BLaER1 treated with 17β-estradiol and CSF1 and Interleukin-3, amounts not matched to agents 10 nM and 100 nM (cell line): ENCODE data around the gene NUAK1.

Experiments
- H3K27ac ChIP-seq, 11 experiments: shearing (Covaris generic); formaldehyde crosslinking; 2 replicates each; pipeline ENCODE4 v1.8.1; 2022
- H3K27me3 ChIP-seq, 11 experiments: shearing (Covaris generic); formaldehyde crosslinking; 2 replicates each; pipeline ENCODE4 v1.8.1; 2022
- H3K36me3 ChIP-seq, 11 experiments: shearing (Covaris generic); formaldehyde crosslinking; 2 replicates each; pipeline ENCODE4 v1.8.1; 2022
- H3K4me1 ChIP-seq, 10 experiments: shearing (Covaris generic); formaldehyde crosslinking; 2 replicates each; pipeline ENCODE4 v1.8.1; 2022
- H3K4me2 ChIP-seq, 11 experiments: shearing (Covaris generic); formaldehyde crosslinking; 2 replicates each; pipeline ENCODE4 v1.8.1; 2022
- H3K4me3 ChIP-seq, 10 experiments: shearing (Covaris generic); formaldehyde crosslinking; 2 replicates each; pipeline ENCODE4 v1.8.1; 2022
- H3K9ac ChIP-seq, 11 experiments: shearing (Covaris generic); formaldehyde crosslinking; 2 replicates each; pipeline ENCODE4 v1.8.1; 2022
- H3K9me3 ChIP-seq, 11 experiments: shearing (Covaris generic); formaldehyde crosslinking; replicated peaks in 1 of 11; 2 replicates each; pipeline ENCODE4 v1.8.1; 2022
- H4K20me1 ChIP-seq, 11 experiments: shearing (Covaris generic); formaldehyde crosslinking; 2 replicates each; pipeline ENCODE4 v1.8.1; 2022
- Cebpa-rat ChIP-seq, 11 experiments: shearing (Covaris generic); IDR thresholded peaks; 2 replicates each; pipeline ENCODE4 v1.8.1; 2022

NUAK1 gene

DNA sequence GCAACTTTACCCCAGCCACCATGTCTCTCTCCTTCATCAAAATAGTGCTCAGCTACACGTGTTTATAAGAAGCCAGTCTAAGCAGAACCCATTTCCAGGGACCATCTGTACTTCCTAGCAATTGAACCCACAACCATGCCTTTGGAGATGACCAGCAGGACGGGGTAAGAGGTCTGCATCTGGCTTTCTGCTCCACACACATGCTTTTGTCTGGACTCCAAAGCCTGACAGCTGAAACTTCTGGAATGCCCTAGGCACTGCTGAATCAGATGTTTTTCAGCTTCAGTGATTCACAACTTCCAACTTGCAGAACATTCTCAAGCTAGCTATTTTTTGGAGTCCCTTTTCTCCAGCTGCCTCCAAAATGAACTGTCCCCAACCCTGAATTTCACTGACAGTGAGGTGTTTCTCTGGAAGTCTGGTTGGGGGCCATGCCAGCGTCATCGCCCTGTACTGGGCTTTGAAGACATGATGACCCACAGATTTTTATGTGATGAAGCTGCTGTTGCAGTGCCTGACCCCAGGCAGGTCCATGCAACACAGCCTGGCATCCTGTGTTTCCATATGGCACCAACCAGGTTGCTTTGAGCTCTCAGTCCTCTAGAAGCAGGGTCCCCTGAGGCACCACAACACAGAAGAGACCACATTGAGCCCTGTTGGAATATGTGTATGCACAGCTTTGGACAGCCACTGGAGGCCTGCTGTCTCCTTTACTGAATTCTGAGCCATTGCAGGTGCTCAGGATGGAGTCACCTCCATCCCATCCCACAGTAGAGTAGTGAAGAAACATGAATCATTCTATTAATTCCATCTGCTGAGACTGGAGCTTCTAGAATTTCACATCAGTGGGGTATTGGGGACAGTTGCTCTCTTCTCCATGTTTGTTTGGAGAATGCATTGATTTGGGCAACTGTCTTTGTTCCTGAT lies 80.2 kb downstream of the NUAK1 start:
- no peaks in the 10 kb centered on the region for H4K20me1 ChIP-seq
- no peaks in the 10 kb centered on the region for H3K36me3 ChIP-seq
- no peak overlapping the region for H3K4me3 ChIP-seq
- peaks cover 4 to 28% (median 20%) of the 10 kb centered on the region in 11 experiments; a peak in 21 of 22 replicates for H3K9me3 ChIP-seq
- H3K27ac ChIP-seq: no peak overlapping the region
- no peak overlapping the region for H3K9ac ChIP-seq
- H3K27me3 ChIP-seq: no peaks in the 10 kb centered on the region
- no peak overlapping the region for H3K4me2 ChIP-seq
- no peak for TF ChIP-seq Cebpa-rat (IDR thresholded peaks at IDR 0.05)
- no peaks in the 10 kb centered on the region for H3K4me1 ChIP-seq

DNA sequence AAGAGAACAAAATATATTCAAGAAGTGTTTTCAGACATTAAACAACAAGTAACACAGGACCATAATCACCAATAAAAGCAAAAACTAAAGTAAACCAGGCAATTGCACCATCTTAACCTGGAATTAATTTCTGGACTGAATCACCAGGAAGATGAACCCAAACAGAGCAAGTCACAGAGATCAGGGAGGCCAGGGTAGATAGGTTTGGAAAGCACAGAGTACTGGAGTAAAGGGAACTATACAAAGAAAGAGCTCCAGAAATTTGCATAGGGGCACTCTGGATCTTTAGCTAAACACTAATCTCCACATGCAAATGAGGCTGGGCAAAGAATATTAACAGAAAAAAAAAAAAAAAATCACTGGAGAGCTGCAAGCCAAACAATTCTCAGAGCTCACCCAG lies 84.7 kb downstream of the NUAK1 start:
- Histone ChIP-seq H3K27me3 (no peaks in the 10 kb centered on the region), H3K9ac (no peak overlapping the region), H3K9me3 (peaks cover 4 to 28% (median 20%) of the 10 kb centered on the region in 11 experiments; a peak in 21 of 22 replicates), H3K4me3 (no peak overlapping the region), H3K4me1 (no peaks in the 10 kb centered on the region), H3K4me2 (no peak overlapping the region), H4K20me1 (no peaks in the 10 kb centered on the region), H3K36me3 (no peaks in the 10 kb centered on the region), H3K27ac (no peak overlapping the region)
- no peak for TF ChIP-seq Cebpa-rat (IDR thresholded peaks at IDR 0.05)

DNA sequence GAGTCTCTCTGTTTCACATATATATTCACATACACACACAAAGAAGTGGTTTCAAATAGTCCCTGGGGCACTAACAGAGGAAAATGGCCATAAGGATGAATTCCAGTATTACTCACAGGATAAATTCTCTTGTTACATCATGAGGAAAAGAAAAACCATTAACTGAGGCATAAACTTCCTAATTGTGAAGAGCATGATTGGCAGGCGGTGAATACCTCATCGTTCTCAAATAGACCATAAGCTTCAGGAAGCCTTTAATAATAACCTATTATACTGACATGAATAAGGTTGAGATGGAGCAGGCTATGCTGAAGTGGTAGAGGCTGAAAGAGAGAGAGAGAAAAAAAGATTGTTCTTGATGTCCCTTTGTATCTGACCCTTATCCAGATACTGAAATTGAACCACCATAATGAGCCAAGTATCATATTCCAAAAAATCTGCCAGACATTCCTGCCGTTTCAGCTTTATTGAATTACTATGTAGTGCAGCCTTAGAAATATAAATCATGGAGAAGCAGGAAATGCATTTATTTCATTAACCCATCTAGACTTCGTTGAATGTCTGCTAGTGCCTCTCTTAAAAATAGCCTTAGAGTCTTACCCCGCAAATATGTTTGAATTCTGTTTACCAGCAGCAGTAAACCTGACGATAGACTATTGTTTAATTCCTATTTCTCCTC lies 86.8 kb downstream of the NUAK1 start:
- no peak for TF ChIP-seq Cebpa-rat (IDR thresholded peaks at IDR 0.05)
- Histone ChIP-seq H3K4me1 (no peaks in the 10 kb centered on the region), H3K9ac (no peak overlapping the region), H3K36me3 (no peaks in the 10 kb centered on the region), H3K27ac (no peak overlapping the region), H3K4me3 (no peak overlapping the region), H3K27me3 (no peaks in the 10 kb centered on the region), H4K20me1 (no peaks in the 10 kb centered on the region), H3K4me2 (no peak overlapping the region), H3K9me3 (peaks cover 4 to 28% (median 20%) of the 10 kb centered on the region in 11 experiments; a peak in 21 of 22 replicates)

DNA sequence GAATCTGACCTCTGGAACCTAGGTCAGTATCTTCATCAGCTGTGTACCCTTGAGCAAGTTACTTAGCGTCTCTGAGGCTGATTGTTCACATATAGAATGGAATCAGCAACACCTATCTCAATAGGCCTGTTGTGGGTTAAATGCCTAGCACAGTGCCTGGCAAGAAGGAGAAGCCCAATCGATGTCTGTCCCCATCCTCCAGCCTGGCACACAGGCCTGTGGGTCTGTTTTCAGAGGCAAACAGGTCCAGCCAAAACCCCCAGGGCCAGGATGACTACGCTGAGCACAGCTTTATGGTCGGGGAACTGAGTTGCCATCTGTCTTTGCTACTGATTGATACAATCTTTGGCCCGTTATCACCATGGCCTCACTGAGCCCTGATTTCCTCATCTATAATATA lies 89.2 kb downstream of the NUAK1 start:
- Histone ChIP-seq H3K9me3 (peaks cover 0 to 7% (median 4%) of the 10 kb centered on the region in 11 experiments; a peak in 7 of 22 replicates), H3K27me3 (no peaks in the 10 kb centered on the region), H3K36me3 (no peaks in the 10 kb centered on the region), H3K4me3 (no peak overlapping the region), H3K4me2 (no peak overlapping the region), H3K9ac (no peak overlapping the region), H4K20me1 (no peaks in the 10 kb centered on the region), H3K4me1 (no peaks in the 10 kb centered on the region), H3K27ac (no peak overlapping the region)
- TF ChIP-seq Cebpa-rat (IDR thresholded peaks at IDR 0.05): no peak

DNA sequence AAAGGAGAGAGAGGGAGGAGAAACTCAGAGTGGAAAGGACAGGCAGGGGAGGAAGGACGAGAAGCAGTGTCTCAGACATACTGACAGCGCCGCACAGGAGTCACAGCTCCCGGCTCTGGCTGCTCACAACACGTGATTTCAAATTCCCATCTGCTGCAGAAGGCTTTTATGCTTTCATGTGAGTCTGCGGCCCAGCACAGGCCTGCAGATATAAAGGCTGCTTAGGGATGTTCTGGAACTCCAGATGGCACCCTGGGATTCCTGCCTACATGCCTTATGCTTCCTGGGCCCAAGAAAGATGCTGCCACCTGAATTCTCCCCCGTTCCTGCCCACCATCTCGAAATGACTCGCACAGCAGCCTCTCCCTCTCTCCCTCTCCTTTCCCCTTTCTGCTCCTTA lies 89.6 kb downstream of the NUAK1 start:
- Histone ChIP-seq H3K4me1 (no peaks in the 10 kb centered on the region), H3K9ac (no peak overlapping the region), H4K20me1 (no peaks in the 10 kb centered on the region), H3K4me3 (no peak overlapping the region), H3K27ac (no peak overlapping the region), H3K9me3 (peaks cover 0 to 3% (median 0%) of the 10 kb centered on the region in 11 experiments; a peak in 6 of 22 replicates), H3K36me3 (no peaks in the 10 kb centered on the region), H3K4me2 (no peak overlapping the region), H3K27me3 (no peaks in the 10 kb centered on the region)
- no peak for TF ChIP-seq Cebpa-rat (IDR thresholded peaks at IDR 0.05)

DNA sequence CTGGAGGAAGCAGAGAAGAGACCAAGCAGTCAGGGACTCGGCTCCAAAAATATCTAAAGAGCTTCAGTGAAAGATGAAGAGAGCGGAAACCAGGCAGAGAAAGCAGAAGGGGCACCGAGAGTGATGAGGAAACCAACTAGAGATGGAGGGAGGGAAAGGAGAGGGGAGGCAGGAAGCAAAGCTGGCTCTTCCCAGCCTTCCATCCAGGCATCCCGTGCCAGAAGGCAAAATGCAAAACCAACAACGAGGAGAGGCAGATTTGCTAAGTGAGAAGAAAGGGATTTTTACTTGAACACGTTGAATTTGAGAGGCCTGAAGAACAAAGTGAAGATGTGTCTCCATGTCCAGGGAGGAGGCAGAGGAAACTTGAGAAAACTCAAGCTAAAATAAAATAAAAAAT lies 90.1 kb downstream of the NUAK1 start:
- no peaks in the 10 kb centered on the region for H4K20me1 ChIP-seq
- H3K27me3 ChIP-seq: no peaks in the 10 kb centered on the region
- no peaks in the 10 kb centered on the region for H3K4me1 ChIP-seq

DNA sequence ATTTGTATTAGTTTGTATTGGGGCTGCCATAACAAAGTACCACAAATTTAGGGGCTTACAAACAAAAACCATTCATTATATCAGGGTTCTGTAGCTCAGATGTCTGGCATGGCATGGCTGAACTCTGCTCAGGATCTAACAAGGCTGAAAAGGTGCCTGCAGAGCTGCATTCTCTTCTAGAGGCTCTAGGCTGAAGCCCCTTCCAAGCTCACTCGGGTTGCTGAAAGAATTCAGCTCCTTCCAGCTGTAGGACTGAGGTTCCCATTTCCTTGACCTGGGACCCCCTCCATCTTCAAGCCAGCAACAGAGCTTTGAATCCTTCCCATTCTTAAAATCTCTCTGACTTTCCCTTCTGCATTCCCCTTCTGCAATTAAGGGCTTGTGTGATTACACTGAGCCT lies 90.7 kb downstream of the NUAK1 start:
- H4K20me1 ChIP-seq: no peaks in the 10 kb centered on the region
- no peak for TF ChIP-seq Cebpa-rat (IDR thresholded peaks at IDR 0.05)

More for the DNA sequence above, 90.1 kb downstream of the NUAK1 start:
- no peaks in the 10 kb centered on the region for H3K36me3 ChIP-seq
- H3K4me2 ChIP-seq: no peak overlapping the region
- no peak overlapping the region for H3K4me3 ChIP-seq
- H3K9ac ChIP-seq: no peak overlapping the region
- no peaks in the 10 kb centered on the region for H3K9me3 ChIP-seq
- no peak for TF ChIP-seq Cebpa-rat (IDR thresholded peaks at IDR 0.05)
- no peak overlapping the region for H3K27ac ChIP-seq

DNA sequence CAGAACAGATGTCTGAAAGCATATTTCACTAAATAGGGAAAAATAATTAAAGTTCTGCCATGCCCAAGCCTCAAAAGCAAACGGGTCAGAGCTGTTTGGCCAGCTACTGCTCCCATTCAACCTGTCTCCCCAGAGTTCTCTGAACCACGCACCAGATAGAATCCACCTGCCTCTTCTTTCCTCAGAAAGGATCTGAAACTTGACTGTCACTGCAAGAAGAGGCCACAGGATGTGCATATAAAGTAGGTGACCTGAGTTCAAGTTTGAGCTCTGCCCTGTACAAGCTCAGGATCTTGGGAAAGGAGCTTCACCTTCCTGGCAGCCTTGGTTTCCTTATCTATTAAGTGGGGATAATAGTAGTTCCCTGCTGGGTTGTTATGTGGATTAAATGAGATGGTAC lies 91.8 kb downstream of the NUAK1 start:
- Histone ChIP-seq H3K27ac (no peak overlapping the region), H3K9me3 (no peaks in the 10 kb centered on the region), H3K4me2 (no peak overlapping the region), H3K36me3 (no peaks in the 10 kb centered on the region), H4K20me1 (no peaks in the 10 kb centered on the region), H3K9ac (no peak overlapping the region), H3K4me3 (no peak overlapping the region), H3K4me1 (no peaks in the 10 kb centered on the region), H3K27me3 (no peaks in the 10 kb centered on the region)
- TF ChIP-seq Cebpa-rat (IDR thresholded peaks at IDR 0.05): no peak

More for the DNA sequence above, 90.7 kb downstream of the NUAK1 start:
- Histone ChIP-seq H3K4me2 (no peak overlapping the region), H3K36me3 (no peaks in the 10 kb centered on the region), H3K27ac (no peak overlapping the region), H3K4me3 (no peak overlapping the region), H3K9me3 (no peaks in the 10 kb centered on the region), H3K27me3 (no peaks in the 10 kb centered on the region), H3K9ac (no peak overlapping the region), H3K4me1 (no peaks in the 10 kb centered on the region)

DNA sequence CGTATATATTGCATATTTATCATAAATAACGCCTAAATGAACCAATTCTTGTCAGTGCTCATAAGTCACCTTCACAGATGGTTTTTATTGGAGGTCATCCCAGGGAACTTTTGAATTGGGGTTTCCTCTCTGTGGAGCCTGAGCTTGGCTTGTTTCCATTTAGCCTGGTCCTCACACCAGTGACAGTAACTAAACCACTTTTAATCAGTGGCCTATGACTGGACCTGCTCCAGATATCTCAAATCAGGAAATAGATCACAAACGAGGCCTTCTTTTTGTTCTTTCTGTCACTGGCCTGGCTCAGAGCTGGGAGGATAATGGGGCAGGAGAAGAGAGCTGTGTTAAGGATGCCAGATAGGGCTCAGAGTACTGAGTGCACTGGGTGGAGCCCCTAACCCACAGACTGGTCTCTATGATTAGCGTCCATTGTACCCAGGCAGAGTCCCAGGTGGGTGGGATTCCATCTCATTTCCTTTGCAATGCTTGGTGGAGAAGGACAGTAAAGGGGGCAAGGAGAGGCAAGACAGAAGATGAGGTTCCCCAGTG lies 92.4 kb downstream of the NUAK1 start:
- no peaks in the 10 kb centered on the region for H3K27me3 ChIP-seq

More for the DNA sequence above, 92.4 kb downstream of the NUAK1 start:
- Histone ChIP-seq H3K27ac (no peak overlapping the region), H3K9ac (no peak overlapping the region), H3K36me3 (no peaks in the 10 kb centered on the region), H3K4me1 (no peaks in the 10 kb centered on the region), H3K4me2 (no peak overlapping the region), H3K4me3 (no peak overlapping the region), H4K20me1 (no peaks in the 10 kb centered on the region), H3K9me3 (no peaks in the 10 kb centered on the region)
- TF ChIP-seq Cebpa-rat (IDR thresholded peaks at IDR 0.05): no peak
